T-cell (primary cell): ENCODE data around the gene EPN3. TPM values are rescaled to one million over a fixed set of nuclear protein-coding genes. Genes with fewer than 3 reads are reported as not detected.

Experiments
- ATAC-seq, 4 experiments: fragments of 200-7000 bp in 3 of 4; fragments of 150-1000 bp in 1 of 4; cut with Tn5 transposase; replicated peaks in 1 of 4; 1 replicate in 3 of 4; 2 replicates in 1 of 4; pipeline ENCODE4 v1.10.0; 2021; ENCODE audit warnings: moderate library complexity in 3 of 4, mild to moderate bottlenecking in 2 of 4, moderate number of reproducible peaks in 1 of 4
- CTCF ChIA-PET, 2 donors: fragments of 300-600 bp; sonication (Branson Sonifier 250); formaldehyde crosslinking; loops; one replicate each; lab custom pipeline; 2022; ENCODE audit warnings: antibody characterized with exemption in 2 of 2; lab: Charles Lee
- POLR2A ChIA-PET, 2 donors: fragments of 300-600 bp; sonication (Branson Sonifier 250); formaldehyde crosslinking; loops; one replicate each; lab custom pipeline; 2022; ENCODE audit warnings: antibody characterized with exemption in 2 of 2; lab: Charles Lee
- DNase-seq, 35 experiments: peaks; one replicate each; pipeline versions ENCODE4 v3.0.0 to v3.0.0-alpha.2; 2013 to 2023
- H3K27ac ChIP-seq: one replicate; pipeline ENCODE4 v1.5.1; 2013; ENCODE audit warnings: low read length
- H3K27me3 ChIP-seq, 2 experiments: replicated peaks in 1 of 2; 1 replicate in 1 of 2; 2 replicates in 1 of 2; pipeline versions ENCODE4 v1.6.1 to v1.7.0; 2013; ENCODE audit warnings: low read length in 1 of 2, mixed read lengths in 1 of 2; ENCODE audit not compliant: control insufficient read depth in 2 of 2, insufficient read depth in 2 of 2; ENCODE audit errors: extremely low read depth in 1 of 2
- H3K36me3 ChIP-seq, 2 donors: 1 replicate in 1 of 2; 2 replicates in 1 of 2; pipeline versions ENCODE4 v1.6.1 to v1.7.0; 2013; ENCODE audit warnings: low read length in 1 of 2; ENCODE audit not compliant: control insufficient read depth in 2 of 2, insufficient read depth in 1 of 2; ENCODE audit errors: extremely low read depth in 1 of 2
- H3K4me1 ChIP-seq, 2 experiments: 1 replicate in 1 of 2; 2 replicates in 1 of 2; pipeline versions ENCODE4 v1.6.1 to v1.7.0; 2013; ENCODE audit warnings: low read length in 2 of 2, mixed read lengths in 1 of 2; ENCODE audit not compliant: insufficient read depth in 2 of 2, control insufficient read depth in 1 of 2; ENCODE audit errors: extremely low read depth in 1 of 2
- H3K4me3 ChIP-seq, 2 donors: 1 replicate in 1 of 2; 2 replicates in 1 of 2; pipeline versions ENCODE4 v1.5.1 to v1.7.0; 2013; ENCODE audit warnings: mild to moderate bottlenecking in 2 of 2, low read length in 1 of 2, moderate library complexity in 1 of 2; ENCODE audit not compliant: control insufficient read depth in 1 of 2; ENCODE audit errors: extremely low read depth in 1 of 2
- H3K9me3 ChIP-seq: 2 replicates; pipeline ENCODE4 v1.7.0; 2013
- H3K27ac Mint-ChIP-seq, 2 donors: one replicate each; pipeline ENCODE4 v1.8.0; 2020 to 2021; ENCODE audit warnings: mild to moderate bottlenecking in 2 of 2, mixed read lengths in 2 of 2
- H3K27me3 Mint-ChIP-seq, 2 donors: one replicate each; pipeline ENCODE4 v1.8.0; 2021 to 2022; ENCODE audit warnings: mixed read lengths in 2 of 2
- H3K36me3 Mint-ChIP-seq: one replicate; pipeline ENCODE4 v1.8.0; 2021; ENCODE audit warnings: mixed read lengths
- H3K4me1 Mint-ChIP-seq, 3 donors: one replicate each; pipeline ENCODE4 v1.8.0; 2020 to 2022; ENCODE audit warnings: mixed read lengths in 3 of 3, mild to moderate bottlenecking in 1 of 3
- H3K4me3 Mint-ChIP-seq, 3 donors: one replicate each; pipeline ENCODE4 v1.8.0; 2020 to 2022; ENCODE audit warnings: mild to moderate bottlenecking in 3 of 3, mixed read lengths in 3 of 3, moderate library complexity in 3 of 3
- H3K9me3 Mint-ChIP-seq, 3 donors: one replicate each; pipeline ENCODE4 v1.8.0; 2020 to 2022; ENCODE audit warnings: mixed read lengths in 3 of 3
- WGBS: methylation state at CpG from one replicate; pipeline ENCODE4 v1.1.5; 2013; ENCODE audit warnings: missing lambda C conversion rate; ENCODE audit not compliant: insufficient coverage; 5-methylcytosine and 5-hydroxymethylcytosine counted together
- total RNA-seq, 35 experiments: library from RNA in 6 of 35; stranded (reverse) in 6 of 35; fragments of 120-200 nt in 1 of 35; gene quantifications; one replicate each; pipeline versions ENCODE4 v1.2.1 to v1.2.4 and lab custom pipeline; 2013 to 2026

The EPN3 gene
- total RNA-seq, 5 donors from 2014 or later (not counting 1 experiment from before 2014, with no cell fraction given) = 0.08 to 0.44 TPM; not detected in 3

GRCh38 chr17:50583641-50584040, 51.1 kb downstream of the EPN3 start:
- Mint-ChIP-seq H3K27me3 (peaks cover 20 to 31% of the 10 kb centered on the region in 2 donors), H3K4me1 (no peaks in the 10 kb centered on the region), H3K36me3 (no peaks in the 10 kb centered on the region), H3K9me3 (no peaks in the 10 kb centered on the region), H3K4me3 (no peak overlapping the region), H3K27ac (no peak overlapping the region)
- CTCF ChIA-PET = no interaction called here
- Histone ChIP-seq H3K4me1 (no peaks in the 10 kb centered on the region), H3K4me3 (no peak overlapping the region), H3K9me3 (no peaks in the 10 kb centered on the region), H3K27me3 (peaks cover 0 to 44% of the 10 kb centered on the region in 2 experiments), H3K27ac (no peak overlapping the region), H3K36me3 (no peaks in the 10 kb centered on the region)
- 52% methylated on average over 6 of the region's 7 CpGs for WGBS
- ATAC-seq (no peak), DNase-seq (no peak)
- POLR2A ChIA-PET = interaction anchor here in 1 of 2 donors (0.5 kb wide), 1 partner anchor 39 kb away, joined by 7 read pairs; no protein-coding TSS in a partner anchor

DNA sequence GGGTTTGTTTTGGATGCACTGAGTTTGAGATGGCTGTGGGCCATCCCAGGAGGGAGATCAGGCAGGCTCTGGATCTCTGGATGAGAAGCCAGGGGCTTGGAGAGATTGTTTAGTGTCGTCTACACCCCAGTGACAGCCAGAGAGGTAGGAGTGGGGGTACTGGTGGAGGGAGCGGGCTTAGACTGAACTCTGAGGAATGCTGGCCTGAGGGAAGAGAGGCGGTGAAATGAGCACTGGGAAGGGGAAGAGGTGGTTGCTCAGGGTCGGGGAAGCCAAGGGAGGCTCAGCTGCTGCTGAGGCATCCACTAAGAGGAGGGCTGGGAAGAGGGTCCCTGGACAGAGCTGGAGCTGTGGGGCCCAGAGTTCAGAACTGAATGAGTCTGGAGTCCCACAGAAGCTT, 51.6 kb downstream of the EPN3 start:
- Histone ChIP-seq H3K4me3 (no peak overlapping the region), H3K27me3 (peaks cover 0 to 43% of the 10 kb centered on the region in 2 experiments), H3K4me1 (no peaks in the 10 kb centered on the region), H3K27ac (no peak overlapping the region), H3K9me3 (no peaks in the 10 kb centered on the region), H3K36me3 (no peaks in the 10 kb centered on the region)
- H3K27ac Mint-ChIP-seq = no peak overlapping the region
- H3K27me3 Mint-ChIP-seq = peaks cover 16 to 27% of the 10 kb centered on the region in 2 donors
- WGBS = 81% methylated on average over 4 of the region's 4 CpGs
- POLR2A ChIA-PET = interaction anchor here in 1 of 2 donors (0.5 kb wide), 1 partner anchor 39 kb away, joined by 7 read pairs; no protein-coding TSS in a partner anchor
- no peaks in the 10 kb centered on the region for H3K36me3 Mint-ChIP-seq
- ATAC-seq = no peak
- CTCF ChIA-PET = no interaction called here
- no peaks in the 10 kb centered on the region for H3K4me1 Mint-ChIP-seq
- DNase-seq = no peak
- no peak overlapping the region for H3K4me3 Mint-ChIP-seq
- H3K9me3 Mint-ChIP-seq = no peaks in the 10 kb centered on the region

DNA sequence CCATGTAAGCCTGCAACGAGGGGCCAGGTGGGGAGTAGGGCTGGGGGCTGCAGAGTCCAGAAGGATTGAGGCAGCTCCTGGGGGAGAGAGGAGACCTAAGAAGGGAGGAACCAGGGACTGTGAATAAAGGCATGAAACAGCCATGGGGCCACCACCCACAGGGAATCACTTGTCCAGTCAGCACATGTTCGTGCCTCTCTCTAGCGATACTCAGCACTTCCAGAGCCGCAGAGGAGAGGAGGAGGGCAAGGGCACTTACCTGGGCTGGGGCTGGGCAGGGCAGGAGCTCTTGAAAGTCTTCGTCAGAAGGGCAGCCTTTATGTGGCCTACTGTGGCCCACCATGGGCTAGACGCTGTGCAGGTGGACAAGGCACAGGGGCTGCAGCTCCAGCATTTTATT, 52.2 kb downstream of the EPN3 start:
- no peaks in the 10 kb centered on the region for H3K9me3 ChIP-seq
- H3K27me3 ChIP-seq = peaks cover 0 to 38% of the 10 kb centered on the region in 2 experiments
- ChIA-PET CTCF (interaction anchor here in 1 of 2 donors (0.6 kb wide), 1 partner anchor 577 kb away, joined by 4 read pairs; no protein-coding TSS in a partner anchor), POLR2A (no interaction called here)
- 76% methylated on average over 4 of the region's 6 CpGs for WGBS
- no peak overlapping the region for H3K27ac ChIP-seq
- Mint-ChIP-seq H3K9me3 (no peaks in the 10 kb centered on the region), H3K4me1 (no peaks in the 10 kb centered on the region), H3K4me3 (no peak overlapping the region), H3K36me3 (no peaks in the 10 kb centered on the region), H3K27ac (no peak overlapping the region), H3K27me3 (peaks cover 16 to 26% of the 10 kb centered on the region in 2 donors)
- no peak overlapping the region for H3K4me3 ChIP-seq
- ATAC-seq (no peak), DNase-seq (no peak)
- H3K36me3 ChIP-seq = no peaks in the 10 kb centered on the region
- H3K4me1 ChIP-seq = no peaks in the 10 kb centered on the region

DNA sequence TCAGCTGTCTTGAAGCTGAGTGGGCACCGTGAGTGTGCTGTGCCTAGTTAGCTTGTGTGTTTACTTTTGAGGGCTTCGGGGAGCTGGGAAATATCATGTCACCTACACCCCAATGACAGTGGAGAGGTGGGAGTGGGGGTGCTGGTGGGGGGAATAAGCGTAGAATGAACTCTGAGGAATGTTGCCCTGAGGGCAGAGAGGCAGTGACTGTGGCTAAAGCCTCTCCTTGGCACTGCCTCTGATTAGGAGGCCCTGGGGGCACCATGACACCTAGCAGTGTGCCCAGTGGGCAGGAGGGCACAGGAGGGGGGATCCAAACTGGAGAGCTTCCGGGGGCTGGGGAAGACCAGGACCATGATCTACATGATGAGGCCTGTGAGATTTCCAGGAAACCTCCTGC, 52.8 kb downstream of the EPN3 start:
- Histone ChIP-seq H3K27me3 (peaks cover 0 to 36% of the 10 kb centered on the region in 2 experiments), H3K9me3 (no peaks in the 10 kb centered on the region), H3K4me1 (no peaks in the 10 kb centered on the region), H3K27ac (no peak overlapping the region), H3K36me3 (no peaks in the 10 kb centered on the region), H3K4me3 (no peak overlapping the region)
- POLR2A ChIA-PET = no interaction called here
- Mint-ChIP-seq H3K27me3 (peaks cover 16 to 26% of the 10 kb centered on the region in 2 donors), H3K27ac (no peak overlapping the region), H3K36me3 (no peaks in the 10 kb centered on the region), H3K4me3 (no peak overlapping the region), H3K4me1 (no peaks in the 10 kb centered on the region), H3K9me3 (no peaks in the 10 kb centered on the region)
- no peak for DNase-seq
- ATAC-seq = no peak
- CTCF ChIA-PET = interaction anchor here in 1 of 2 donors (0.6 kb wide), 1 partner anchor 578 kb away, joined by 4 read pairs; no protein-coding TSS in a partner anchor
- 83% methylated on average over 3 of the region's 4 CpGs for WGBS

GRCh38 chr17:50585891-50586290, 53.4 kb downstream of the EPN3 start:
- no peak overlapping the region for H3K27ac ChIP-seq
- DNase-seq (no peak), ATAC-seq (no peak)
- Mint-ChIP-seq H3K4me1 (no peaks in the 10 kb centered on the region), H3K27ac (no peak overlapping the region), H3K27me3 (peaks cover 14 to 25% of the 10 kb centered on the region in 2 donors), H3K36me3 (no peaks in the 10 kb centered on the region), H3K4me3 (no peak overlapping the region), H3K9me3 (no peaks in the 10 kb centered on the region)
- CTCF ChIA-PET = no interaction called here
- H3K9me3 ChIP-seq = no peaks in the 10 kb centered on the region
- H3K36me3 ChIP-seq = no peaks in the 10 kb centered on the region
- H3K4me1 ChIP-seq = no peaks in the 10 kb centered on the region
- POLR2A ChIA-PET = no interaction called here
- 56% methylated on average over 8 of the region's 8 CpGs for WGBS
- peaks cover 0 to 33% of the 10 kb centered on the region in 2 experiments for H3K27me3 ChIP-seq
- no peak overlapping the region for H3K4me3 ChIP-seq

DNA sequence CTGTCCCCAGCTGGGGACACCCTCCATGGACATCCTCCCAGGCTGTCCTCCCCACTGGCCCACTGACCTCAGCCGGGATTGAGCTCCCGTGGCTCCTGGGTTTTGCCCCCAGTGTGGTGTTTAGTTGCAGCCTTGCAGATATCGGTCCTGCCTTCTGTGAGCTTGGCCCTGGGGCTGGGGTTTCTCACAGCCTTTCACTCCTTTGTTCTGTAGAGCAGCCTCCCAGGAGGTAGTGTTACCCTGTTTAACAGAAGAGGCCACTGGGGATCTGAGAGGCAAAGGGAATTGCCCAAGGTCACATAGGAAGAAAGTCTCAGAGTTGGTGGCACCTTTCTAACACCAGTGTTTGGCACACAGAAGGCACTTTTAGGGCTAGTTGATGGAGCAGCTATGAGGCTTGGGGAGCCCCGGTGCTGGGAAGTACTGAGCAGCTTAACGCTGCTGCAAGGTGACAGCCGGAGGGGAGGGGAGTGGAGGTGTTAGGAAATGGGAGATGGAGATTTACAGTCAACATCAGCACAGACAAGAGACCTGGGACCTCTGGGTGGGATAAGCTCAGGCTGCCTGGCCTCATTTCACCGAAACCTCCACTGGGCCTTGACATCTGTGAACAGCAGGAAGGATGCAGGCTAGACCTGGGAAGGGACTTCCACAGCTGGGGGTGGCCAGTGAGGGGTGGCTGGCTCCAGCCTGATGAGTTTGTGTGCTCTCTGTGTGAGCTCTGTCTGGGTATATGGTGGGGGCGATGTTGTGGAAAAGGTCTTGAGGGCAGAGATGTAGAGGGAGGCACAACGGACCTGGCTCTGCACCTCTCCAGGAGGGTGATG, 54.1 kb downstream of the EPN3 start:
- Histone ChIP-seq H3K4me1 (no peaks in the 10 kb centered on the region), H3K27ac (no peak overlapping the region), H3K9me3 (no peaks in the 10 kb centered on the region), H3K36me3 (no peaks in the 10 kb centered on the region), H3K27me3 (peaks cover 0 to 32% of the 10 kb centered on the region in 2 experiments), H3K4me3 (no peak overlapping the region)
- Mint-ChIP-seq H3K4me3 (no peak overlapping the region), H3K27me3 (peaks cover 12 to 19% of the 10 kb centered on the region in 2 donors), H3K36me3 (no peaks in the 10 kb centered on the region), H3K4me1 (no peaks in the 10 kb centered on the region), H3K27ac (no peak overlapping the region), H3K9me3 (no peaks in the 10 kb centered on the region)
- 85% methylated on average over 6 of the region's 9 CpGs for WGBS
- CTCF ChIA-PET = interaction anchor here in 1 of 2 donors (0.5 kb wide), 1 partner anchor 736 kb away, joined by 3 read pairs; no protein-coding TSS in a partner anchor
- POLR2A ChIA-PET = no interaction called here
- ATAC-seq = no peak
- DNase-seq = no peak
